ENCODE results near the gene GAL3ST2. TPM values are rescaled to one million over a fixed set of nuclear protein-coding genes. Genes with fewer than 3 reads are reported as not detected.

GAL3ST2 gene
- total and polyA plus RNA-seq, 5 donors: 0.09 to 0.29 (median 0.23) TPM; not detected in 2

GRCh38 chr2:241844066-241844728 lies 67.6 kb downstream of the GAL3ST2 start:
- ATAC-seq (peak; percentile 93 to 95), DNase-seq (peak; percentile 88 to 93 (median 92))
- Histone ChIP-seq H3K4me3 (ENCODE audit: low read length) (peak overlapping the region; percentile 43), H3K4me1 (ENCODE audit: control insufficient read depth, insufficient read depth, low read length) (no peaks in the 10 kb centered on the region), H3K27me3 (ENCODE audit: control insufficient read depth, insufficient read depth) (no peaks in the 10 kb centered on the region), H3K9me3 (ENCODE audit: control insufficient read depth, low read length) (no peaks in the 10 kb centered on the region), H3K27ac (ENCODE audit: low read length) (peak overlapping the region; percentile 28)
- intact Hi-C loops (cut with DNase I): no loop called here
- WGBS: 4% methylated on average over 65 of the region's 65 CpGs

- DNase-seq (peak in 1 of 3 donors; percentile 62), ATAC-seq (no peak)
- no peaks in the 10 kb centered on the region for H3K27me3 ChIP-seq (ENCODE audit: control insufficient read depth, insufficient read depth)
- 88% methylated on average over 37 of the region's 37 CpGs for WGBS
- no peak overlapping the region for H3K27ac ChIP-seq (ENCODE audit: low read length)
- intact Hi-C loops (cut with DNase I): no loop called here
- no peak overlapping the region for H3K4me3 ChIP-seq (ENCODE audit: low read length)
- no peaks in the 10 kb centered on the region for H3K9me3 ChIP-seq (ENCODE audit: control insufficient read depth, low read length)
- no peaks in the 10 kb centered on the region for H3K4me1 ChIP-seq (ENCODE audit: control insufficient read depth, insufficient read depth, low read length)
These were observed 68.4 kb downstream of the GAL3ST2 start for GRCh38 chr2:241844831-241845578.

- DNase-seq: no peak
- H3K4me3 ChIP-seq (ENCODE audit: low read length): no peak overlapping the region
- WGBS: 91% methylated on average over 22 of the region's 22 CpGs
- no peaks in the 10 kb centered on the region for H3K27me3 ChIP-seq (ENCODE audit: control insufficient read depth, insufficient read depth)
- no peaks in the 10 kb centered on the region for H3K4me1 ChIP-seq (ENCODE audit: control insufficient read depth, insufficient read depth, low read length)
- H3K9me3 ChIP-seq (ENCODE audit: control insufficient read depth, low read length): no peaks in the 10 kb centered on the region
- H3K27ac ChIP-seq (ENCODE audit: low read length): no peak overlapping the region
- intact Hi-C loops (cut with DNase I): no loop called here
- no peak for ATAC-seq
These were observed 69.8 kb downstream of the GAL3ST2 start for GRCh38 chr2:241846406-241846805.

GRCh38 chr2:241848761-241849615 lies 72.4 kb downstream of the GAL3ST2 start:
- intact Hi-C loops (cut with DNase I): no loop called here
- Histone ChIP-seq H3K27me3 (ENCODE audit: control insufficient read depth, insufficient read depth) (no peaks in the 10 kb centered on the region), H3K27ac (ENCODE audit: low read length) (no peak overlapping the region), H3K9me3 (ENCODE audit: control insufficient read depth, low read length) (no peaks in the 10 kb centered on the region), H3K4me3 (ENCODE audit: low read length) (no peak overlapping the region), H3K4me1 (ENCODE audit: control insufficient read depth, insufficient read depth, low read length) (no peaks in the 10 kb centered on the region)
- DNase-seq: peak in 1 of 3 donors; percentile 66
- peak in 1 of 2 donors; percentile 6 for ATAC-seq
- WGBS: 84% methylated on average over 38 of the region's 39 CpGs

- ATAC-seq (no peak), DNase-seq (peak in 1 of 3 donors; percentile 43)
- Histone ChIP-seq H3K4me3 (ENCODE audit: low read length) (no peak overlapping the region), H3K4me1 (ENCODE audit: control insufficient read depth, insufficient read depth, low read length) (no peaks in the 10 kb centered on the region), H3K9me3 (ENCODE audit: control insufficient read depth, low read length) (no peaks in the 10 kb centered on the region), H3K27me3 (ENCODE audit: control insufficient read depth, insufficient read depth) (no peaks in the 10 kb centered on the region), H3K27ac (ENCODE audit: low read length) (no peak overlapping the region)
- 89% methylated on average over 16 of the region's 16 CpGs for WGBS
- intact Hi-C loops (cut with DNase I): no loop called here
These were observed 73.3 kb downstream of the GAL3ST2 start for GRCh38 chr2:241849616-241850543.

- DNase-seq (peak in 1 of 3 donors; percentile 38), ATAC-seq (no peak)
- H3K4me3 ChIP-seq (ENCODE audit: low read length): no peak overlapping the region
- no peaks in the 10 kb centered on the region for H3K9me3 ChIP-seq (ENCODE audit: control insufficient read depth, low read length)
- 94% methylated on average over 27 of the region's 27 CpGs for WGBS
- no peaks in the 10 kb centered on the region for H3K27me3 ChIP-seq (ENCODE audit: control insufficient read depth, insufficient read depth)
- no peak overlapping the region for H3K27ac ChIP-seq (ENCODE audit: low read length)
- intact Hi-C loops (cut with DNase I): no loop called here
- no peaks in the 10 kb centered on the region for H3K4me1 ChIP-seq (ENCODE audit: control insufficient read depth, insufficient read depth, low read length)
These were observed 74.1 kb downstream of the GAL3ST2 start for GRCh38 chr2:241850544-241851324.

GRCh38 chr2:241851325-241852115 lies 74.9 kb downstream of the GAL3ST2 start:
- ATAC-seq (no peak), DNase-seq (peak in 2 of 3 donors; percentile 42 to 45)
- no peaks in the 10 kb centered on the region for H3K4me1 ChIP-seq (ENCODE audit: control insufficient read depth, insufficient read depth, low read length)
- H3K4me3 ChIP-seq (ENCODE audit: low read length): no peak overlapping the region
- H3K27me3 ChIP-seq (ENCODE audit: control insufficient read depth, insufficient read depth): no peaks in the 10 kb centered on the region
- H3K27ac ChIP-seq (ENCODE audit: low read length): no peak overlapping the region
- no peaks in the 10 kb centered on the region for H3K9me3 ChIP-seq (ENCODE audit: control insufficient read depth, low read length)
- intact Hi-C loops (cut with DNase I): no loop called here
- 93% methylated on average over 26 of the region's 26 CpGs for WGBS

- 94% methylated on average over 39 of the region's 39 CpGs for WGBS
- Histone ChIP-seq H3K4me1 (ENCODE audit: control insufficient read depth, insufficient read depth, low read length) (no peaks in the 10 kb centered on the region), H3K27me3 (ENCODE audit: control insufficient read depth, insufficient read depth) (no peaks in the 10 kb centered on the region), H3K9me3 (ENCODE audit: control insufficient read depth, low read length) (no peaks in the 10 kb centered on the region), H3K27ac (ENCODE audit: low read length) (no peak overlapping the region), H3K4me3 (ENCODE audit: low read length) (no peak overlapping the region)
- DNase-seq (peak in 2 of 3 donors; percentile 45 to 49), ATAC-seq (no peak)
- intact Hi-C loops (cut with DNase I): no loop called here
These were observed 75.7 kb downstream of the GAL3ST2 start for GRCh38 chr2:241852116-241852980.

All from right cardiac atrium (tissue), 5 donors.